Neuronal stem cell (in vitro differentiated cells): ENCODE results near the gene TIPIN.

Experiments used
- DNase-seq: peaks from one replicate; pipeline ENCODE4 v3.0.0-alpha.2; 2013; ENCODE audit warnings: low spot score
- H2AFZ ChIP-seq: one replicate; pipeline ENCODE4 v1.6.1; 2013; ENCODE audit warnings: mild to moderate bottlenecking, low read length, inconsistent platforms
- H2AK5ac ChIP-seq: 2 replicates; pipeline ENCODE4 v1.6.1; 2013; ENCODE audit warnings: low read depth, mild to moderate bottlenecking, inconsistent platforms, low read length, moderate library complexity, mixed read lengths
- H2BK120ac ChIP-seq: 2 replicates; pipeline ENCODE4 v1.6.1; 2013; ENCODE audit warnings: low read depth, mild to moderate bottlenecking, inconsistent platforms, low read length, moderate library complexity, mixed read lengths
- H2BK12ac ChIP-seq: one replicate; pipeline ENCODE4 v1.6.1; 2013; ENCODE audit warnings: low read length, inconsistent platforms
- H2BK15ac ChIP-seq: 2 replicates; pipeline ENCODE4 v1.6.1; 2013; ENCODE audit warnings: mild to moderate bottlenecking, low read length, inconsistent platforms, mixed read lengths
- H2BK5ac ChIP-seq: one replicate; pipeline ENCODE4 v1.6.1; 2013; ENCODE audit warnings: inconsistent platforms, mild to moderate bottlenecking, low read length, moderate library complexity
- H3K14ac ChIP-seq: one replicate; pipeline ENCODE4 v1.6.1; 2013; ENCODE audit warnings: low read length, inconsistent platforms
- H3K18ac ChIP-seq: 2 replicates; pipeline ENCODE4 v1.6.1; 2013; ENCODE audit warnings: low read length, inconsistent platforms
- H3K23ac ChIP-seq: 2 replicates; pipeline ENCODE4 v1.6.1; 2013; ENCODE audit warnings: low read depth, mild to moderate bottlenecking, mixed read lengths, low read length, inconsistent platforms; ENCODE audit not compliant: poor library complexity
- H3K27ac ChIP-seq: replicated peaks from 3 replicates; pipeline ENCODE4 v1.5.1; 2013; ENCODE audit warnings: low read length, inconsistent platforms
- H3K27me3 ChIP-seq, 3 experiments: 2 replicates each; pipeline ENCODE4 v1.6.1; 2013; ENCODE audit warnings: low read length in 3 of 3, mild to moderate bottlenecking in 2 of 3, inconsistent platforms in 1 of 3, low read depth in 1 of 3, mixed read lengths in 1 of 3, moderate library complexity in 1 of 3; ENCODE audit not compliant: control insufficient read depth in 3 of 3, insufficient read depth in 3 of 3
- H3K36me3 ChIP-seq, 2 donors: replicated peaks in 1 of 2; 2 replicates each; pipeline ENCODE4 v1.6.1; 2013; ENCODE audit warnings: low read length in 2 of 2; ENCODE audit not compliant: control insufficient read depth in 2 of 2, insufficient read depth in 2 of 2
- H3K4ac ChIP-seq: 2 replicates; pipeline ENCODE4 v1.6.1; 2013; ENCODE audit warnings: inconsistent platforms, mild to moderate bottlenecking, low read length, moderate library complexity
- H3K4me1 ChIP-seq, 2 donors: 1 replicate in 1 of 2; 2 replicates in 1 of 2; pipeline ENCODE4 v1.6.1; 2013; ENCODE audit warnings: low read length in 2 of 2, low read depth in 1 of 2; ENCODE audit not compliant: control insufficient read depth in 2 of 2, insufficient read depth in 1 of 2
- H3K4me2 ChIP-seq: one replicate; pipeline ENCODE4 v1.6.1; 2013; ENCODE audit warnings: mild to moderate bottlenecking, low read length, inconsistent platforms; ENCODE audit not compliant: insufficient read depth, poor library complexity, severe bottlenecking
- H3K4me3 ChIP-seq, 2 donors: 2 replicates each; pipeline ENCODE4 v1.5.1; 2013; ENCODE audit warnings: low read length in 2 of 2, mild to moderate bottlenecking in 2 of 2, inconsistent platforms in 1 of 2, moderate library complexity in 1 of 2
- H3K79me1 ChIP-seq: one replicate; pipeline ENCODE4 v1.6.1; 2013; ENCODE audit warnings: low read depth, mild to moderate bottlenecking, inconsistent platforms, low read length, moderate library complexity
- H3K9ac ChIP-seq: one replicate; pipeline ENCODE4 v1.6.1; 2013; ENCODE audit warnings: mild to moderate bottlenecking, low read depth, low read length, inconsistent platforms; ENCODE audit not compliant: poor library complexity
- H3K9me3 ChIP-seq, 2 donors: replicated peaks in 1 of 2; 2 replicates each; pipeline versions ENCODE3 to v1.6.1; 2013; ENCODE audit warnings: low read length in 2 of 2, mild to moderate bottlenecking in 2 of 2, inconsistent platforms in 1 of 2, low read depth in 1 of 2, mixed read lengths in 1 of 2, moderate library complexity in 1 of 2; ENCODE audit not compliant: control insufficient read depth in 2 of 2, insufficient read depth in 1 of 2
- H4K8ac ChIP-seq: one replicate; pipeline ENCODE4 v1.6.1; 2013; ENCODE audit warnings: low read depth, mild to moderate bottlenecking, inconsistent platforms, low read length, moderate library complexity
- H4K91ac ChIP-seq: one replicate; pipeline ENCODE4 v1.6.1; 2013; ENCODE audit warnings: low read length, low read depth, mild to moderate bottlenecking, inconsistent platforms; ENCODE audit not compliant: poor library complexity
- WGBS, 2 donors: extraction: QIAGEN DNeasy Blood & Tissue Kit; methylation state at CpG; one replicate each; pipeline ENCODE4 v1.1.7; 2013; ENCODE audit warnings: missing lambda C conversion rate in 2 of 2, mixed read lengths in 1 of 2; ENCODE audit not compliant: insufficient read length in 2 of 2, insufficient replicate concordance in 1 of 2; ENCODE audit errors: extremely low coverage in 2 of 2; 5-methylcytosine and 5-hydroxymethylcytosine counted together

The TIPIN gene

GRCh38 chr15:66327736-66328135, 28.7 kb downstream of the TIPIN start:
- Histone ChIP-seq H3K4ac (no peak overlapping the region), H3K23ac (no peak overlapping the region), H4K91ac (no peak overlapping the region), H3K27me3 (no peaks in the 10 kb centered on the region), H2BK5ac (no peak overlapping the region), H3K18ac (no peak overlapping the region), H2AK5ac (no peak overlapping the region), H2BK15ac (no peak overlapping the region), H2BK120ac (no peak overlapping the region), H3K14ac (no peak overlapping the region), H2BK12ac (no peak overlapping the region), H3K9me3 (no peaks in the 10 kb centered on the region), H3K9ac (no peak overlapping the region), H3K36me3 (peaks cover 10 to 97% of the 10 kb centered on the region in 2 donors), H2AFZ (no peak overlapping the region), H3K4me2 (no peak overlapping the region), H4K8ac (no peak overlapping the region), H3K79me1 (no peaks in the 10 kb centered on the region), H3K4me3 (no peak overlapping the region), H3K4me1 (peaks cover 2 to 6% of the 10 kb centered on the region in 2 donors), H3K27ac (no peak overlapping the region)
- WGBS, 2 donors, result no CpG with 5 or more reads among the region's 4 CpGs
- DNase-seq, result no peak

GRCh38 chr15:66326051-66326450, 30.4 kb downstream of the TIPIN start:
- H3K79me1 ChIP-seq, result no peaks in the 10 kb centered on the region
- no peak overlapping the region for H3K9ac ChIP-seq
- H3K9me3 ChIP-seq, result no peaks in the 10 kb centered on the region
- no peak overlapping the region for H2AK5ac ChIP-seq
- no peak overlapping the region for H3K4me3 ChIP-seq
- no peak overlapping the region for H2BK5ac ChIP-seq
- no peak overlapping the region for H3K18ac ChIP-seq
- no peaks in the 10 kb centered on the region for H3K27me3 ChIP-seq
- no peak overlapping the region for H2BK15ac ChIP-seq
- H3K27ac ChIP-seq, result no peak overlapping the region
- no peak for DNase-seq
- no CpG with 5 or more reads among the region's 11 CpGs for WGBS, 2 donors
- H2BK12ac ChIP-seq, result no peak overlapping the region
- H2AFZ ChIP-seq, result no peak overlapping the region
- H3K23ac ChIP-seq, result no peak overlapping the region
- H3K4ac ChIP-seq, result no peak overlapping the region
- no peak overlapping the region for H2BK120ac ChIP-seq
- no peak overlapping the region for H4K91ac ChIP-seq
- H3K4me1 ChIP-seq, result peaks cover 2 to 6% of the 10 kb centered on the region in 2 donors
- H3K4me2 ChIP-seq, result no peak overlapping the region
- peaks cover 12 to 97% of the 10 kb centered on the region in 2 donors for H3K36me3 ChIP-seq
- H3K14ac ChIP-seq, result no peak overlapping the region
- H4K8ac ChIP-seq, result no peak overlapping the region

GRCh38 chr15:66323312-66323928, 33.1 kb downstream of the TIPIN start:
- DNase-seq, result peak; percentile 14
- Histone ChIP-seq H3K27me3 (no peaks in the 10 kb centered on the region), H3K4me2 (no peak overlapping the region), H3K36me3 (peaks cover 7 to 96% of the 10 kb centered on the region in 2 donors), H2BK15ac (no peak overlapping the region), H4K8ac (no peak overlapping the region), H2AFZ (no peak overlapping the region), H2AK5ac (no peak overlapping the region), H3K27ac (peak overlapping the region; percentile 21), H3K23ac (no peak overlapping the region), H3K79me1 (no peaks in the 10 kb centered on the region), H3K18ac (no peak overlapping the region), H2BK5ac (no peak overlapping the region), H3K4me3 (no peak overlapping the region), H2BK12ac (no peak overlapping the region), H3K9ac (no peak overlapping the region), H3K4me1 (peaks cover 5 to 6% of the 10 kb centered on the region in 2 donors), H3K9me3 (no peaks in the 10 kb centered on the region), H3K14ac (no peak overlapping the region), H4K91ac (no peak overlapping the region), H2BK120ac (no peak overlapping the region), H3K4ac (no peak overlapping the region)
- WGBS, 2 donors, result no CpG with 5 or more reads among the region's 12 CpGs

DNA sequence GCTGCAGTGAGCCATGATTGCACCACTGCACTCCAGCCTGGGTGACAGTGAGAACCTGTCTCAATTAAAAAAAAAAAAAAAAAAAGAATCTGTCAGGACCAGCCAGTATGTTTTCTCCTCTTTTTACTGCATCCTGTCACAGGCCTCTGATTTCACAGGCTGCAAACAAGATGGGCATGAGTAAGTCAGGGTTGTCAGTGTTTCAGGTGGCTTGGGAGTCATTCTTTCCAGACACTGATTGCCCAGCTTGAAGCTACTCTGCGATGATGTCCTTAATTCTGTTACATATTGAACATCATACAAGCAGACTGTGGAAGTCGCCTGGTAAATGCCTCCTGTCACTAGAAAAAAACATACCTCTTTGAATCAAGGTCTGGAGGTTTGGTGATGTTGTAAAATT, 44.3 kb downstream of the TIPIN start:
- Histone ChIP-seq H3K9me3 (no peaks in the 10 kb centered on the region), H3K36me3 (peaks cover 8 to 99% of the 10 kb centered on the region in 2 donors), H2BK120ac (no peak overlapping the region), H3K79me1 (no peaks in the 10 kb centered on the region), H3K4ac (no peak overlapping the region), H3K14ac (no peak overlapping the region), H3K23ac (no peak overlapping the region), H2AFZ (no peak overlapping the region), H3K4me3 (no peak overlapping the region), H3K18ac (no peak overlapping the region), H3K27ac (no peak overlapping the region), H4K91ac (no peak overlapping the region), H2BK12ac (no peak overlapping the region), H4K8ac (no peak overlapping the region), H3K4me2 (no peak overlapping the region), H2BK5ac (no peak overlapping the region), H2AK5ac (no peak overlapping the region), H2BK15ac (no peak overlapping the region), H3K27me3 (no peaks in the 10 kb centered on the region), H3K4me1 (no peaks in the 10 kb centered on the region), H3K9ac (no peak overlapping the region)
- no peak for DNase-seq
- WGBS, 2 donors, result no CpG with 5 or more reads among the region's 2 CpGs
